Measurements from ENCODE around the gene SLCO3A1. TPM values are rescaled to one million over a fixed set of nuclear protein-coding genes. Genes with fewer than 3 reads are reported as not detected.

The SLCO3A1 gene
- total RNA-seq, 2 experiments from 2014 or later: 8.5 to 40.0 TPM

- Histone ChIP-seq H3K4me1 (ENCODE audit: insufficient read depth, low read length, poor library complexity, severe bottlenecking) (peaks cover 44% of the 10 kb centered on the region), H3K9me2 (ENCODE audit: insufficient read depth, low read length) (no peaks in the 10 kb centered on the region), H3K4me3 (ENCODE audit: low read depth, low read length, poor library complexity, severe bottlenecking) (no peak overlapping the region), H4K20me1 (ENCODE audit: insufficient read depth, low read length) (no peaks in the 10 kb centered on the region), H3K79me2 (ENCODE audit: insufficient read depth, low read depth, low read length) (peaks cover 21% of the 10 kb centered on the region; the same call in 1 of the 2 replicates), H3K4me2 (ENCODE audit: low read length) (no peak overlapping the region), H3K9me3 (ENCODE audit: low read length) (no peaks in the 10 kb centered on the region), H3K36me3 (ENCODE audit: insufficient read depth, low read length) (no peaks in the 10 kb centered on the region), H3K27ac (ENCODE audit: low read depth, low read length, poor library complexity, severe bottlenecking) (no peak overlapping the region), H2AFZ (ENCODE audit: low read length) (no peak overlapping the region)
- CTCF ChIA-PET (ENCODE audit: unreplicated experiment): no interaction called here
- DNase-seq (ENCODE audit: low spot score): no peak
- TF ChIP-seq EZH2phosphoT487 (IDR thresholded peaks at IDR 0.05; ENCODE audit: borderline replicate concordance, low read depth, low read length): no peak
- TF ChIP-seq CTCF (conservative IDR thresholded peaks at IDR 0.05; ENCODE audit: low read length): no peak
- intact Hi-C loops (cut with micrococcal nuclease; ENCODE audit: unreplicated experiment): no loop called here
- BruUV-seq (replicated peaks): no TSS peak
- POLR2A ChIA-PET: no interaction called here
These were observed 55.6 kb downstream of the SLCO3A1 start for GRCh38 chr15:91909111-91909510.

GRCh38 chr15:91909574-91909973 is 56.1 kb downstream of the SLCO3A1 start:
- Histone ChIP-seq H3K9me3 (ENCODE audit: low read length) (no peaks in the 10 kb centered on the region), H3K4me2 (ENCODE audit: low read length) (no peak overlapping the region), H3K4me1 (ENCODE audit: insufficient read depth, low read length, poor library complexity, severe bottlenecking) (peaks cover 47% of the 10 kb centered on the region), H3K27ac (ENCODE audit: low read depth, low read length, poor library complexity, severe bottlenecking) (no peak overlapping the region), H3K79me2 (ENCODE audit: insufficient read depth, low read depth, low read length) (peaks cover 24% of the 10 kb centered on the region; the same call in 1 of the 2 replicates), H3K9me2 (ENCODE audit: insufficient read depth, low read length) (no peaks in the 10 kb centered on the region), H3K36me3 (ENCODE audit: insufficient read depth, low read length) (no peaks in the 10 kb centered on the region), H3K4me3 (ENCODE audit: low read depth, low read length, poor library complexity, severe bottlenecking) (no peak overlapping the region), H2AFZ (ENCODE audit: low read length) (no peak overlapping the region), H4K20me1 (ENCODE audit: insufficient read depth, low read length) (no peaks in the 10 kb centered on the region)
- ChIA-PET CTCF (ENCODE audit: unreplicated experiment) (no interaction called here), POLR2A (no interaction called here)
- intact Hi-C loops (cut with micrococcal nuclease; ENCODE audit: unreplicated experiment): no loop called here
- no peak for TF ChIP-seq EZH2phosphoT487 (IDR thresholded peaks at IDR 0.05; ENCODE audit: borderline replicate concordance, low read depth, low read length)
- TF ChIP-seq CTCF (conservative IDR thresholded peaks at IDR 0.05; ENCODE audit: low read length): no peak
- DNase-seq (ENCODE audit: low spot score): no peak
- no TSS peak for BruUV-seq (replicated peaks)

GRCh38 chr15:91911844-91912243 is 58.3 kb downstream of the SLCO3A1 start:
- H3K79me2 ChIP-seq (ENCODE audit: insufficient read depth, low read depth, low read length): peaks cover 17% of the 10 kb centered on the region; the same call in 1 of the 2 replicates

More at GRCh38 chr15:91911844-91912243, 58.3 kb downstream of the SLCO3A1 start:
- Histone ChIP-seq H3K4me2 (ENCODE audit: low read length) (peak overlapping the region; percentile 60), H3K4me3 (ENCODE audit: low read depth, low read length, poor library complexity, severe bottlenecking) (peak overlapping the region; percentile 26), H2AFZ (ENCODE audit: low read length) (no peak overlapping the region), H3K4me1 (ENCODE audit: insufficient read depth, low read length, poor library complexity, severe bottlenecking) (peaks cover 70% of the 10 kb centered on the region), H3K27ac (ENCODE audit: low read depth, low read length, poor library complexity, severe bottlenecking) (peak overlapping the region; percentile 90), H4K20me1 (ENCODE audit: insufficient read depth, low read length) (no peaks in the 10 kb centered on the region), H3K9me3 (ENCODE audit: low read length) (no peaks in the 10 kb centered on the region), H3K36me3 (ENCODE audit: insufficient read depth, low read length) (peaks cover 11% of the 10 kb centered on the region), H3K9me2 (ENCODE audit: insufficient read depth, low read length) (no peaks in the 10 kb centered on the region)
- intact Hi-C loops (cut with micrococcal nuclease; ENCODE audit: unreplicated experiment): loop anchor here (2.0 kb wide), 1 partner anchor 55 kb away; no protein-coding TSS in a partner anchor
- TF ChIP-seq CTCF (conservative IDR thresholded peaks at IDR 0.05; ENCODE audit: low read length): no peak
- no peak for TF ChIP-seq EZH2phosphoT487 (IDR thresholded peaks at IDR 0.05; ENCODE audit: borderline replicate concordance, low read depth, low read length)
- ChIA-PET POLR2A (interaction anchor here (0.6 to 1.4 kb wide), 5 partner anchors 8 to 58 kb away, joined by 3 to 5 read pairs (median 3); no protein-coding TSS in a partner anchor), CTCF (ENCODE audit: unreplicated experiment) (no interaction called here)
- no TSS peak for BruUV-seq (replicated peaks)
- DNase-seq (ENCODE audit: low spot score): no peak
